Measurements from ENCODE around the gene FAM13C.

DNA sequence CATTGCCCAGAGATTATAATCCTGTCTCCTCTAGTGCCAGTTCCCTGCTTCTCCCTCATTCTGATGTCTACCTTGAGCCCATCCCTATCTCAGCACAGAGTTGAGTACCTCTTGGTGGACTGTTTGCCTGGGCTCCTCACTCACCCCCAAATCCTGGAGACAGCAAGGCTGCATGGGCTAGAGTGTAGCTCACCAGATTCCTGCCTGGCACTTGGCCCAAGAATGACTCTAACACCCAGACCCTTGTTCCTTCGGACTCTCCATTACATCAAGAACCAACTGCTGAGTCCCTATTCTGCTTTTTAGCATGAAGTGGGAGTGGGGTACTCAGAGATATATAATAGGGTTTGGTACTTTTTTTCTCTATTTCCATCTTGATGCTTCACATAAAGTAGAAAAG is 22.1 kb downstream of the FAM13C start:
- TF ChIP-seq, protein P1, sequence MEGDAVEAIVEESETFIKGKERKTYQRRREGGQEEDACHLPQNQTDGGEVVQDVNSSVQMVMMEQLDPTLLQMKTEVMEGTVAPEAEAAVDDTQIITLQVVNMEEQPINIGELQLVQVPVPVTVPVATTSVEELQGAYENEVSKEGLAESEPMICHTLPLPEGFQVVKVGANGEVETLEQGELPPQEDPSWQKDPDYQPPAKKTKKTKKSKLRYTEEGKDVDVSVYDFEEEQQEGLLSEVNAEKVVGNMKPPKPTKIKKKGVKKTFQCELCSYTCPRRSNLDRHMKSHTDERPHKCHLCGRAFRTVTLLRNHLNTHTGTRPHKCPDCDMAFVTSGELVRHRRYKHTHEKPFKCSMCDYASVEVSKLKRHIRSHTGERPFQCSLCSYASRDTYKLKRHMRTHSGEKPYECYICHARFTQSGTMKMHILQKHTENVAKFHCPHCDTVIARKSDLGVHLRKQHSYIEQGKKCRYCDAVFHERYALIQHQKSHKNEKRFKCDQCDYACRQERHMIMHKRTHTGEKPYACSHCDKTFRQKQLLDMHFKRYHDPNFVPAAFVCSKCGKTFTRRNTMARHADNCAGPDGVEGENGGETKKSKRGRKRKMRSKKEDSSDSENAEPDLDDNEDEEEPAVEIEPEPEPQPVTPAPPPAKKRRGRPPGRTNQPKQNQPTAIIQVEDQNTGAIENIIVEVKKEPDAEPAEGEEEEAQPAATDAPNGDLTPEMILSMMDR (IDR thresholded peaks at IDR 0.05; ENCODE audit: low read length), result no peak
- TF ChIP-seq EZH2 (optimal IDR thresholded peaks at IDR 0.05; ENCODE audit: low read depth, low read length), result no peak

All from MM.1S (cell line).